B cell (primary cell): ENCODE results near the gene C9orf152. TPM values are rescaled to one million over a fixed set of nuclear protein-coding genes. Genes with fewer than 3 reads are reported as not detected.

Source experiments
- ATAC-seq: fragments of 200-7000 bp; cut with Tn5 transposase; one replicate; pipeline ENCODE4 v1.10.0; 2021; ENCODE audit warnings: low read depth, mild to moderate bottlenecking, moderate number of reproducible peaks, moderate library complexity
- CTCF ChIA-PET: fragments of 350-600 bp; sonication (Branson Sonifier 250); formaldehyde crosslinking; loops from one replicate; lab custom pipeline; 2021; ENCODE audit warnings: antibody characterized with exemption, inconsistent platforms; lab: Charles Lee
- POLR2A ChIA-PET: fragments of 350-600 bp; sonication (Branson Sonifier 250); formaldehyde crosslinking; loops from one replicate; lab custom pipeline; 2021; ENCODE audit warnings: antibody characterized with exemption; lab: Charles Lee
- DNase-seq: peaks from one replicate; pipeline ENCODE4 v3.0.0; 2013
- H2AFZ ChIP-seq: 2 replicates; pipeline ENCODE4 v1.6.1; 2012; ENCODE audit warnings: mild to moderate bottlenecking, low read depth, low read length; ENCODE audit not compliant: insufficient read depth, poor library complexity, severe bottlenecking
- H3K27ac ChIP-seq, 2 donors: 1 replicate in 1 of 2; 2 replicates in 1 of 2; pipeline ENCODE4 v1.5.1; 2012 to 2013; ENCODE audit warnings: low read length in 2 of 2, mild to moderate bottlenecking in 2 of 2, moderate library complexity in 1 of 2
- H3K27me3 ChIP-seq, 4 experiments: fragments of 200-600 bp in 1 of 4; sonication (generic) in 1 of 4; replicated peaks in 1 of 4; 1 replicate in 2 of 4; 2 replicates in 2 of 4; pipeline versions ENCODE4 v1.6.1 to v1.7.0; 2013 to 2016; ENCODE audit warnings: low read length in 3 of 4, mild to moderate bottlenecking in 2 of 4, mixed read lengths in 1 of 4, moderate library complexity in 1 of 4; ENCODE audit not compliant: insufficient read depth in 4 of 4, control insufficient read depth in 3 of 4; ENCODE audit errors: control extremely low read depth in 1 of 4
- H3K36me3 ChIP-seq, 2 experiments: replicated peaks in 1 of 2; 1 replicate in 1 of 2; 2 replicates in 1 of 2; pipeline versions ENCODE4 v1.6.1 to v1.7.1; 2013; ENCODE audit warnings: low read length in 1 of 2; ENCODE audit not compliant: insufficient read depth in 2 of 2, control insufficient read depth in 1 of 2; ENCODE audit errors: control extremely low read depth in 1 of 2, extremely low read depth in 1 of 2
- H3K4me1 ChIP-seq, 2 donors: fragments of 200-600 bp in 1 of 2; sonication (generic) in 1 of 2; 1 replicate in 1 of 2; 2 replicates in 1 of 2; pipeline versions ENCODE4 v1.5.1 to v1.6.1; 2013 to 2017; ENCODE audit warnings: low read length in 2 of 2; ENCODE audit not compliant: control insufficient read depth in 2 of 2, insufficient read depth in 2 of 2
- H3K4me2 ChIP-seq: replicated peaks from 2 replicates; pipeline ENCODE3; 2012; ENCODE audit warnings: mild to moderate bottlenecking, low read depth, low read length; ENCODE audit not compliant: poor library complexity, severe bottlenecking
- H3K4me3 ChIP-seq, 5 experiments: fragments of 200-600 bp in 1 of 5; sonication (generic) in 1 of 5; 1 replicate in 3 of 5; 2 replicates in 2 of 5; pipeline versions ENCODE4 v1.5.1 to v1.7.0; 2011 to 2016; ENCODE audit warnings: low read length in 4 of 5, mild to moderate bottlenecking in 4 of 5, low read depth in 2 of 5, control low read depth in 1 of 5, moderate library complexity in 1 of 5; ENCODE audit not compliant: insufficient read depth in 1 of 5; ENCODE audit errors: control extremely low read depth in 1 of 5, extremely low read depth in 1 of 5
- H3K79me2 ChIP-seq: fragments of 200-600 bp; sonication (generic); one replicate; pipeline ENCODE4 v1.6.0; 2016; ENCODE audit warnings: low read length; ENCODE audit not compliant: control insufficient read depth, insufficient read depth
- H3K9ac ChIP-seq: fragments of 200-600 bp; sonication (generic); 2 replicates; pipeline ENCODE4 v1.6.1; 2017; ENCODE audit warnings: mild to moderate bottlenecking, low read length, moderate library complexity
- H3K9me3 ChIP-seq, 3 donors: one replicate each; pipeline versions ENCODE4 v1.6.1 to v1.7.1; 2013; ENCODE audit warnings: low read length in 2 of 3; ENCODE audit not compliant: control insufficient read depth in 2 of 3, insufficient read depth in 1 of 3; ENCODE audit errors: control extremely low read depth in 1 of 3
- H4K20me1 ChIP-seq: 2 replicates; pipeline ENCODE4 v1.6.0; 2012; ENCODE audit warnings: mild to moderate bottlenecking, low read length; ENCODE audit not compliant: insufficient read depth, control insufficient read depth, poor library complexity, severe bottlenecking
- H3K27ac Mint-ChIP-seq: one replicate; pipeline ENCODE4 v1.8.0; 2021; ENCODE audit warnings: mixed read lengths
- H3K27me3 Mint-ChIP-seq: one replicate; pipeline ENCODE4 v1.8.0; 2021; ENCODE audit warnings: mixed read lengths
- H3K4me1 Mint-ChIP-seq: one replicate; pipeline ENCODE4 v1.8.0; 2021; ENCODE audit warnings: mixed read lengths
- H3K4me3 Mint-ChIP-seq: one replicate; pipeline ENCODE4 v1.8.0; 2021; ENCODE audit warnings: mixed read lengths
- H3K9me3 Mint-ChIP-seq: one replicate; pipeline ENCODE4 v1.8.0; 2022; ENCODE audit warnings: mixed read lengths; ENCODE audit not compliant: insufficient read depth
- CTCF ChIP-seq: fragments of 200-600 bp; IDR thresholded peaks from one replicate; pipeline ENCODE4 v1.8.0; 2022; ENCODE audit warnings: antibody characterized with exemption, mild to moderate bottlenecking
- EZH2 ChIP-seq: IDR thresholded peaks from 2 replicates; pipeline ENCODE4 v1.6.1; 2012; ENCODE audit warnings: borderline replicate concordance, low read depth, mild to moderate bottlenecking, moderate library complexity, low read length; ENCODE audit not compliant: insufficient read depth, poor library complexity, severe bottlenecking
- WGBS: methylation state at CpG from one replicate; pipeline ENCODE4 v1.1.5; 2013; ENCODE audit warnings: missing lambda C conversion rate; ENCODE audit not compliant: insufficient coverage; 5-methylcytosine and 5-hydroxymethylcytosine counted together
- intact Hi-C: fragments of 100-400 bp; cut with micrococcal nuclease; formaldehyde crosslinking; loops from one replicate; pipeline ENCODE4 v1.10.0; 2022
- polyA plus RNA-seq: library from polyadenylated mRNA; depleted of rRNA; stranded (reverse); fragments of >200 nt; gene quantifications from 2 replicates; pipeline ENCODE4 v1.2.3, GENCODE V29; 2012
- total RNA-seq, 2 donors: library from RNA; stranded (reverse); fragments of 120-200 nt in 1 of 2; gene quantifications; 1 replicate in 1 of 2; 2 replicates in 1 of 2; pipeline versions ENCODE4 v1.2.3 to v1.2.4, GENCODE V29; 2013 to 2022

Gene C9orf152
- total and polyA plus RNA-seq, 2 donors (not counting 1 experiment from before 2014, with no cell fraction given) = not detected

DNA sequence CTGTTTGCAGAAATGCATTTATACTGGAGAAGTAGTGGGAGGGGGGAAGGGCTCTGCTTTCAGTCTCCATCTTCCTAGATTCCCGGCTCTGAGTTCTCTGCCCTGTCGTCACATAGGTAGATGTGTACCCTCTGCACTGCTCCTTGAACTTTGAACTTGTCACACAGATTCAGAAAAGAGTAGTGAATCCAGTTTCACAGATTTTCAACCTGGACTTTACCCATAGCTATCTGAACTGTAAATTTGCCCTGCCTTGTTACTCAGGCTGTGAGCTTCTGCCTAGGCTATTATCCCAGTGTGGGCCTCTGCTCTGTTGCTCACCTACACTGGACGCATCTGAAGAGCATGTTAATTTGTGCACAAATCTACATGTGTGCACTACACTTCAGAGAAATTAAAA lies 12.8 kb upstream of the C9orf152 start:
- Histone ChIP-seq H2AFZ (no peak overlapping the region), H3K79me2 (no peaks in the 10 kb centered on the region), H3K4me3 (no peak overlapping the region), H3K4me1 (no peaks in the 10 kb centered on the region), H3K4me2 (no peak overlapping the region), H3K27me3 (no peaks in the 10 kb centered on the region), H3K27ac (no peak overlapping the region), H4K20me1 (no peaks in the 10 kb centered on the region), H3K9ac (no peak overlapping the region), H3K9me3 (no peaks in the 10 kb centered on the region), H3K36me3 (no peaks in the 10 kb centered on the region)
- WGBS = 100% methylated on average over 2 of the region's 3 CpGs
- no peaks in the 10 kb centered on the region for H3K9me3 Mint-ChIP-seq
- ChIA-PET POLR2A (no interaction called here), CTCF (interaction anchor here (1.7 to 10.6 kb wide), 4 partner anchors 36 to 654 kb away, joined by 5 to 148 read pairs (median 76); no protein-coding TSS in a partner anchor)
- H3K27ac Mint-ChIP-seq = no peak overlapping the region
- DNase-seq = no peak
- no peak overlapping the region for H3K4me3 Mint-ChIP-seq
- no peak for ATAC-seq
- no peak for TF ChIP-seq CTCF
- TF ChIP-seq EZH2 = no peak
- H3K27me3 Mint-ChIP-seq = peaks cover 12% of the 10 kb centered on the region
- no peaks in the 10 kb centered on the region for H3K4me1 Mint-ChIP-seq
- intact Hi-C loops = no loop called here

GRCh38 chr9:110217656-110218099 lies 9.7 kb upstream of the C9orf152 start:
- no peaks in the 10 kb centered on the region for H3K36me3 ChIP-seq
- intact Hi-C loops = loop anchor here (1.0 kb wide), 3 partner anchors 34 to 337 kb away; no protein-coding TSS in a partner anchor
- peaks cover 11% of the 10 kb centered on the region for H3K27me3 Mint-ChIP-seq
- WGBS = 42% methylated on average over 9 of the region's 10 CpGs
- H3K9me3 Mint-ChIP-seq = peaks cover under 1% of the 10 kb centered on the region
- no peak overlapping the region for H3K4me3 Mint-ChIP-seq
- H3K27me3 ChIP-seq = no peaks in the 10 kb centered on the region
- H3K79me2 ChIP-seq = no peaks in the 10 kb centered on the region
- POLR2A ChIA-PET = interaction anchor here (0.6 kb wide), 1 partner anchor 166 kb away, joined by 3 read pairs; no protein-coding TSS in a partner anchor
- H3K4me3 ChIP-seq = no peak overlapping the region
- H3K9me3 ChIP-seq = no peaks in the 10 kb centered on the region
- no peak overlapping the region for H3K9ac ChIP-seq
- H3K4me1 Mint-ChIP-seq = peaks cover 3% of the 10 kb centered on the region
- DNase-seq (peak; percentile 62), ATAC-seq (no peak)
- TF ChIP-seq EZH2 = no peak
- peak; percentile 85 for TF ChIP-seq CTCF
- no peaks in the 10 kb centered on the region for H4K20me1 ChIP-seq
- H3K27ac ChIP-seq = no peak overlapping the region
- no peak overlapping the region for H3K4me2 ChIP-seq
- H2AFZ ChIP-seq = peak overlapping the region; percentile 10
- H3K4me1 ChIP-seq = no peaks in the 10 kb centered on the region
- CTCF ChIA-PET = interaction anchor here (0.6 to 10.6 kb wide), 16 partner anchors 10 to 777 kb away, joined by 3 to 148 read pairs (median 4); no protein-coding TSS in a partner anchor
- no peak overlapping the region for H3K27ac Mint-ChIP-seq
